ENCODE data around the gene PLCD3.

The PLCD3 gene

GRCh38 chr17:45073414-45074070 lies 58.8 kb downstream of the PLCD3 start:
- DNase-seq (ENCODE audit: low spot score) = no peak

GRCh38 chr17:45070809-45071208 lies 61.5 kb downstream of the PLCD3 start:
- no peak for DNase-seq (ENCODE audit: low spot score)

GRCh38 chr17:45070001-45070400 lies 62.3 kb downstream of the PLCD3 start:
- no peak for DNase-seq (ENCODE audit: low spot score)

- no peak for DNase-seq (ENCODE audit: low spot score)
Measured at GRCh38 chr17:45067637-45068036, 64.7 kb downstream of the PLCD3 start.

- no peak for DNase-seq (ENCODE audit: low spot score)
Measured at GRCh38 chr17:45063198-45063597, 69.1 kb downstream of the PLCD3 start.

- DNase-seq (ENCODE audit: low spot score) = no peak
Measured at GRCh38 chr17:45061606-45062205, 70.6 kb downstream of the PLCD3 start.

- peak; percentile 92 for DNase-seq (ENCODE audit: low spot score)
Measured at GRCh38 chr17:45060797-45061605, 71.3 kb downstream of the PLCD3 start, which contains the start of gene NMT1. TSS of gene NMT1 (plus strand) at chr17:45061317. CDS start at chr17:45061330, 13 bp downstream.

- DNase-seq (ENCODE audit: low spot score) = no peak
Measured at GRCh38 chr17:45060382-45060796, 71.9 kb downstream of the PLCD3 start.
